MCF 10A (cell line): ENCODE measurements around the gene TOMM40. TPM values are rescaled to one million over a fixed set of nuclear protein-coding genes. Genes with fewer than 3 reads are reported as not detected.

Source experiments
- BruUV-seq: library from RNA; stranded (reverse); fragments of 400-500 nt; replicated peaks from 2 replicates; lab custom pipeline; 2021; lab: Mats Ljungman, UMichigan
- CTCF ChIA-PET: fragments of 300-600 bp; sonication (Branson Sonifier 250); formaldehyde crosslinking; extraction: SDS; loops from one replicate; lab custom pipeline; 2021; ENCODE audit warnings: antibody characterized with exemption, inconsistent platforms; lab: Yijun Ruan, JAX
- POLR2A ChIA-PET: fragments of 300-600, 350-650 bp; sonication (Branson Sonifier 250); formaldehyde crosslinking; extraction: SDS; loops from one replicate; lab custom pipeline; 2020; ENCODE audit warnings: antibody characterized with exemption, inconsistent platforms; lab: Yijun Ruan, JAX
- DNase-seq: peaks from one replicate; pipeline ENCODE4 v3.0.0-alpha.2; 2018; ENCODE audit not compliant: unreplicated experiment
- H3K27ac Mint-ChIP-seq: one replicate; pipeline ENCODE4 v1.8.0; 2022; ENCODE audit warnings: mild to moderate bottlenecking, low read depth, mixed read lengths; ENCODE audit not compliant: unreplicated experiment
- H3K27me3 Mint-ChIP-seq: one replicate; pipeline ENCODE4 v1.8.0; 2022; ENCODE audit warnings: mixed read lengths; ENCODE audit not compliant: insufficient read depth, unreplicated experiment
- H3K36me3 Mint-ChIP-seq: one replicate; pipeline ENCODE4 v1.8.0; 2022; ENCODE audit warnings: mild to moderate bottlenecking, moderate library complexity, mixed read lengths; ENCODE audit not compliant: insufficient read depth, unreplicated experiment
- H3K4me1 Mint-ChIP-seq: one replicate; pipeline ENCODE4 v1.8.0; 2022; ENCODE audit warnings: mixed read lengths; ENCODE audit not compliant: insufficient read depth, unreplicated experiment
- H3K4me3 Mint-ChIP-seq: one replicate; pipeline ENCODE4 v1.8.0; 2022; ENCODE audit warnings: mild to moderate bottlenecking, moderate library complexity, mixed read lengths; ENCODE audit not compliant: unreplicated experiment
- H3K9me3 Mint-ChIP-seq: one replicate; pipeline ENCODE4 v1.8.0; 2022; ENCODE audit warnings: mixed read lengths; ENCODE audit not compliant: unreplicated experiment
- intact Hi-C: fragments of 100-400 bp; cut with micrococcal nuclease; formaldehyde crosslinking; loops from 2 replicates; pipeline ENCODE4 v1.14.1; 2022
- total RNA-seq: library from RNA; stranded (reverse); gene quantifications from 2 replicates; pipeline ENCODE4 v1.2.3, GENCODE V29; 2022
- TF ChIP-seq, protein P1 (sequence below): fragments of 200-600 bp; IDR thresholded peaks from one replicate; pipeline ENCODE4 v1.8.0; 2022; ENCODE audit warnings: antibody characterized with exemption, mild to moderate bottlenecking; ENCODE audit not compliant: unreplicated experiment

Gene TOMM40
- total RNA-seq, 1 experiment from 2014 or later = 114 TPM

GRCh38 chr19:44865196-44865767 lies 25.8 kb upstream of the TOMM40 start:
- Mint-ChIP-seq H3K4me3 (no peak overlapping the region), H3K27me3 (no peaks in the 10 kb centered on the region), H3K36me3 (peaks cover 9% of the 10 kb centered on the region), H3K4me1 (peaks cover 17% of the 10 kb centered on the region), H3K9me3 (no peaks in the 10 kb centered on the region), H3K27ac (no peak overlapping the region)
- DNase-seq = no peak
- ChIA-PET POLR2A (no interaction called here), CTCF (interaction anchor here (0.6 to 1.0 kb wide), 2 partner anchors 9 to 1344 kb away, joined by 3 read pairs; no protein-coding TSS in a partner anchor)
- intact Hi-C loops = no loop called here
- TF ChIP-seq, protein P1, sequence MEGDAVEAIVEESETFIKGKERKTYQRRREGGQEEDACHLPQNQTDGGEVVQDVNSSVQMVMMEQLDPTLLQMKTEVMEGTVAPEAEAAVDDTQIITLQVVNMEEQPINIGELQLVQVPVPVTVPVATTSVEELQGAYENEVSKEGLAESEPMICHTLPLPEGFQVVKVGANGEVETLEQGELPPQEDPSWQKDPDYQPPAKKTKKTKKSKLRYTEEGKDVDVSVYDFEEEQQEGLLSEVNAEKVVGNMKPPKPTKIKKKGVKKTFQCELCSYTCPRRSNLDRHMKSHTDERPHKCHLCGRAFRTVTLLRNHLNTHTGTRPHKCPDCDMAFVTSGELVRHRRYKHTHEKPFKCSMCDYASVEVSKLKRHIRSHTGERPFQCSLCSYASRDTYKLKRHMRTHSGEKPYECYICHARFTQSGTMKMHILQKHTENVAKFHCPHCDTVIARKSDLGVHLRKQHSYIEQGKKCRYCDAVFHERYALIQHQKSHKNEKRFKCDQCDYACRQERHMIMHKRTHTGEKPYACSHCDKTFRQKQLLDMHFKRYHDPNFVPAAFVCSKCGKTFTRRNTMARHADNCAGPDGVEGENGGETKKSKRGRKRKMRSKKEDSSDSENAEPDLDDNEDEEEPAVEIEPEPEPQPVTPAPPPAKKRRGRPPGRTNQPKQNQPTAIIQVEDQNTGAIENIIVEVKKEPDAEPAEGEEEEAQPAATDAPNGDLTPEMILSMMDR = no peak
- BruUV-seq = no TSS peak

DNA sequence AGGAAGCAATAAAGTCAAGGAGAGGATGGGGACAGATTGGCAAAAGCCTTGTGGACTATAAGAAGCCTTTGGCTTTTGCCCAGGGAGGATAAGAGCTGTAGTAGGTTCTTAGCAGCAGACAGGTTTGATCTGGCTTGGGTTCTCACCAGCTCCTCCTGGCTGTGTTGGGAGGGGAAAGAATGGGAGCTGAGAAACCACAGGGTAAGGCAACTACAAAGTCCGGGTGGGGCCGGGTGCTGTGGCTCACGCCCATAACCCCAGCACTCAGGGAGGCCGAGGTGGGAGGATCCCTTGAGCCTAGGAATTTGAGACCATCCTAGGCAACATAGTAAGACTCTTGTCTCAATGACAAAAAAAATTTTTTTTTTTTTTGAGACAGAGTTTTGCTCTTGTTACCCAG lies 24.4 kb upstream of the TOMM40 start:
- intact Hi-C loops = no loop called here
- Mint-ChIP-seq H3K9me3 (no peaks in the 10 kb centered on the region), H3K27me3 (no peaks in the 10 kb centered on the region), H3K4me1 (peaks cover 17% of the 10 kb centered on the region), H3K27ac (no peak overlapping the region), H3K36me3 (peaks cover 5% of the 10 kb centered on the region), H3K4me3 (no peak overlapping the region)
- POLR2A ChIA-PET = interaction anchor here (0.7 to 1.0 kb wide), 2 partner anchors 10 to 19 kb away, joined by 4 read pairs; no protein-coding TSS in a partner anchor
- DNase-seq = no peak
- TF ChIP-seq, protein P1 = no peak
- BruUV-seq = no TSS peak
- CTCF ChIA-PET = interaction anchor here (0.6 kb wide), 1 partner anchor 133 kb away, joined by 3 read pairs; no protein-coding TSS in a partner anchor

GRCh38 chr19:44867578-44867977 lies 23.5 kb upstream of the TOMM40 start:
- H3K36me3 Mint-ChIP-seq = peaks cover 5% of the 10 kb centered on the region
- intact Hi-C loops = no loop called here
- H3K27ac Mint-ChIP-seq = no peak overlapping the region
- no peaks in the 10 kb centered on the region for H3K27me3 Mint-ChIP-seq
- DNase-seq = no peak
- no peaks in the 10 kb centered on the region for H3K9me3 Mint-ChIP-seq
- POLR2A ChIA-PET = interaction anchor here (0.7 to 1.0 kb wide), 2 partner anchors 10 to 20 kb away, joined by 4 read pairs; no protein-coding TSS in a partner anchor
- no TSS peak for BruUV-seq
- TF ChIP-seq, protein P1 = no peak
- H3K4me3 Mint-ChIP-seq = no peak overlapping the region
- H3K4me1 Mint-ChIP-seq = peaks cover 17% of the 10 kb centered on the region
- CTCF ChIA-PET = no interaction called here

GRCh38 chr19:44869733-44870470 lies 21.2 kb upstream of the TOMM40 start:
- H3K4me1 Mint-ChIP-seq = peaks cover 17% of the 10 kb centered on the region
- TF ChIP-seq, protein P1 = no peak
- no peaks in the 10 kb centered on the region for H3K27me3 Mint-ChIP-seq
- H3K27ac Mint-ChIP-seq = no peak overlapping the region
- no peaks in the 10 kb centered on the region for H3K9me3 Mint-ChIP-seq
- H3K4me3 Mint-ChIP-seq = no peak overlapping the region
- no peak for DNase-seq
- CTCF ChIA-PET = interaction anchor here (0.5 to 0.7 kb wide), 2 partner anchors 99 to 565 kb away, joined by 3 read pairs; partner anchors contain the start of gene ZNF235
- BruUV-seq = no TSS peak
- H3K36me3 Mint-ChIP-seq = peaks cover 17% of the 10 kb centered on the region
- POLR2A ChIA-PET = interaction anchor here (0.7 kb wide), 1 partner anchor 21 kb away, joined by 3 read pairs; the partner anchor contains the start of gene TOMM40
- intact Hi-C loops = no loop called here
